HG03442 (cell line): ENCODE data around the gene HSD17B12.
A peak's percentile ranks its signal among the peaks of the same experiment; 100 is the strongest.

Experiments used
- ATAC-seq: cut with Tn5 transposase; IDR thresholded peaks from one replicate; pipeline ENCODE4 v1.9.1; 2021; ENCODE audit warnings: mild to moderate bottlenecking, moderate library complexity; ENCODE audit not compliant: unreplicated experiment

HSD17B12 gene

DNA sequence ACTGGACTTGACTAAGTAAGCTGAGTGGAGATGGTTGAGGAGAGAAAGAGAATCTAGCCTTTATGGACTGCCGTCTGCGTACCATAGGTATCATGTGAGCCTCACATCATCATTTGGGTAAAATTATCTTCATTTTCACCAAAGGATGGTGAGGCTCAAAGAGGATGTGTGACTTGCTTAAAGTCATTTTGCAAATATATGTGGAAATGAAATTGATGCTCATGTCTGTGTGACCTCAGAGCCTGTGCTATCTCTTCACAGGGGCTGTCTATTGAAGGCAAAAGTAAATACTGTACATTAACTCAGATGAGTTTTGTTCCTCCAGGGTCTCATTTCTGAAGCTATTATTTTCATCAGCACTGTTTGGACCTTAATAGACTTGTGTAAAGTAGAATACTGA, 116.8 kb downstream of the HSD17B12 start:
- ATAC-seq = no peak

DNA sequence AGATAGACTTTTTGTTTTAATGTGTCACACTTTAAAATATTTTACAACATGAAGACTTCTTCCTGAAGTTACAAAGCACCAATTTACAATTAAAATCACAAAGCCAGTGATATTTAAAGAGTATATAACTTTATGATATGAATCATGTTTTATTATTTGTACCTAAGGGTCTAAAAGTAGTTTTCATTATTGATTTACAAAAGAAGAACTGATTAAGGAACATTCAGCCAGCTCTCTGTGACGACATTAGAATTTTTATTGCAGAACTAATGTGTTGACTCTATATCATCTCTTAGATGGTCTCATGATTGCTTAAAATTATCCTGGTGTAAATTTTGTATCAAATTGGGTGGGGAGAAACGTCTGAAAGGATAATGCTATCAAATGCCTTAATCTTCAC, 117.3 kb downstream of the HSD17B12 start:
- ATAC-seq = no peak

DNA sequence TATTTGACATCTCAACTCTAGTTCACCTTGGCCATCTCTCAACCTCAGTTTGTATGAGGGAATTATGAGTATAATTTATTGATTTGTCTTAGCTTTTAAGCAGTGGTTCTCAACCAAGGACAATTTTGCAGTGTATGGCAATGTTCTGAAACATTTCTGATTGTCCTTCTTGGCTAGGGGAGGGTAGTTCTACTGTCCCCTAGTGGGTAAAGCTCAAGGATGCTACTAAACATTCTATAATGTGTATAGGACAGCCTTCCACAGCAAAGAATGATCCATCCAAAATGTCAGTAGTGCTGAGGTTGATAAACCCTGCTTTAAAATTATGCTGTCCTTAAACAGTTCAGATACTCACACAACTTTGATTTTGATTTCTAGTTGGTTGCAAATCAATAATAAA, 122.0 kb downstream of the HSD17B12 start:
- ATAC-seq = no peak

DNA sequence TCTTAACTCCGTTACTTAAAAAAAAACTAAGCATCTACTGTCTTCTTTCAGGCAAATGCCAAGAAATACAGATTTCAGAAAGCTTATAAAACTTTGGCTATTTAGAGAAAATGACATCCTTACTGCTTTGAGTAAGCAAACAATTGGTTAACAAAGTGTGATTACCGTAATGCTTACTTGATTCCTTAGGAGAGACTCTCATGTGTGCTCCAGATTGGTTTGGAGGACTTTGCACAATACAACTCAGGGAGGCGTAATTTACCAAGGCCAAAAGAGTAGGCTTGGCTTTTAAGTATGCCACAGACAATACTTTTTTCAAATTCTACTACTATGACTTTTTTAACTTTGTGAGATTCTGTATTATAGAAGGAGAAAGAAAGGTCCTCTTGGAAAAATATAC, 123.2 kb downstream of the HSD17B12 start:
- ATAC-seq = no peak

DNA sequence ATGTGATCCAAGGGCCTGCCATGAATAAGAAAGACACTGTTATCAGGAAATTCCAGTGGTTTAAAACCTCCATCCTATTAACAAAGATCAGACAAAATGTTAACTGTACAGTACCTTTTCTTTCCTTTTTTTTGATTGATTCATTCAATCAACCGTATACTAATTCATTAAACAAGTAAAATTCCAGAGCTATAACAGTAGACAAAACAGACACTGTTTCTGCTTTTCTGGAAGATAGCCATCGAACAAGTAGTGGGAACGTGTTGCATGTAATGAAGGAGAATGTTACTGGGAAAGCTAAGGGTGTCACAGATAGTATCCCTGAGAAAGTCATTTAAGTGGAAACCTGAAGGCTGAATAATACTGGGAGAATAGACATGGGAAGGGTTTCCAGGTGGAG, 126.4 kb downstream of the HSD17B12 start:
- ATAC-seq = no peak

DNA sequence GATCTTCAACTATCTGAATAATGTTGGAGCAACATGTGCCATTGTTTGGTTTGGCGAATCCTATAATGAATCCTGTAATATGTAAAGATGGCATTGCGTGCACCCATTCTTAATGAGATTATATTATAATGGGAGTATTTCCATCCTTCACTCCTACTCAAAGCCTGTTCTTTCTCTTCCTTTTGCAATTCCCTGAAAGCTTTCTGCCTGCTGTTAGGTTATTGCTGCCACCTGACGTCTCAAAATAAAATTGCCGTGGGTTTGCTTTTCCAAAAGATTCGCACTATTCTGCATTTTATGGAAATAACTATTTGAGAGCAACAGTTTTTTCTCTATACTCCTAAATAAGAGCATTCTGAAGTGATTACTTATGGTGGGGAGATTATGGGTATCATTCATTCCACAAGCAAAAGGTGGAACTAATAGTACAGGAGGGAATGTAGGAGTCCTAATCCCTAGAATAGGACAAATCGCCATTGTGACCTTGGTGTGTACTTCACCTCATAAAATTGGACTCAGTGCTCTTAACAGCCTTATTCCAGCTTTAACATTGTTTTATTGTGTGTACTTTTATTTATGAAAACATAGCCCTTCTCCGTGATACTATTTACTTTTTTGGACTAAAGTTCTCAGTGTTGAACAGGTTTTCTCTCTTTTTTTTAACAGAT, 130.5 kb downstream of the HSD17B12 start:
- no peak for ATAC-seq

DNA sequence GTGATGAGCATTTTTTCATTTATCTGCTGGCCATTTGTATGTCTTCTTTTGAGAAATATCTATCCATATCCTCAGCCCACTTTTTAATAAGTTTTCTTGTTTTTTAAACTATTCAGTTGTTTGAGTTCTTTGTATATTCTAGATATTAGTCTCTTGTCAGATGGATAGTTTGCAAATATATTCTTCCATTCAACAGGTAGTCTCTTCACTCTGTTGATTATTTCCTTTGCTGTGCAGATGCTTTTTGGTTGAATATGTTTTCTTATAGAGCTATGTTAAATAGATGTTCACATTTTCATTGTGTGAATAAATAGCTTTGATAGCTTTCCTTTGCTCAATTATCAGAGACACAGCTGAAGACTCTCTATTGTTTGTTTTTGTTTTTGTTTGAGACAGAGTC, 131.9 kb downstream of the HSD17B12 start:
- no peak for ATAC-seq

DNA sequence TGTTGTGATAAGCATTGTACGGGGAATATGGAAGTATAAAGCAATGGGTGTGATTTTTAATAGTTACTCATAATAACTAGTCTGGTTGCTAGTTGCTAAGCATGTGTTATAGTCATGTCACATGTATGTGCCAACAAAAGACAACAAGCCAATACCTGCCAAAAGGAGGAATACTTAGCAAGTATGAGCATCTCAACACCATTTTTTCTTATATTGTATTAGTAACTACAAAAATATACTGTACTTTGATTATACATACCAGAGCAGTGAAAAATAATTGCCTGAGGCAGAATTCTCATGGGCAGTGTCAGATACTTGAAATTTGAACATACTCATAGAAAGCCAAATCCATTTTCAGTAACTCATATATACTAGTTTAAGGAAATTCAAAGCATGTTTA, 137.7 kb downstream of the HSD17B12 start:
- no peak for ATAC-seq

DNA sequence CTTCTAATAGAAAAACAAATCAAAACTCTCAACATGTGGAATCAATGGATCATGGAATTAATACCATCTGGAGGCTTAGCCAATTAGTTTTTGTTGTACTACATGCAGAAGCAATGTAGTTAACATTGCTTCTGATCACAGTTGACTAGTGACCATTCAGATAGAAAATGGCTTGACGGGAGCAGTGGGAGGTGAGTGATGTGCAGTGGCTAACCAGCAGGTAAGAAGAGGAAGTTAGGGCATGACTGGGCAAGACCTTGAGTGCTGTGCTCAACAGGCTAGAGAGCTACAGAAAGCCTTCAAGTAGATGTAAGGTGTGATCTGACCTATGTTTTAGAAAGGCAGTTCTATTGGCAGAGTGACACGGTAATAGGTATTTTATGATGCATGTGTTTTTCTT, 139.4 kb downstream of the HSD17B12 start:
- no peak for ATAC-seq

DNA sequence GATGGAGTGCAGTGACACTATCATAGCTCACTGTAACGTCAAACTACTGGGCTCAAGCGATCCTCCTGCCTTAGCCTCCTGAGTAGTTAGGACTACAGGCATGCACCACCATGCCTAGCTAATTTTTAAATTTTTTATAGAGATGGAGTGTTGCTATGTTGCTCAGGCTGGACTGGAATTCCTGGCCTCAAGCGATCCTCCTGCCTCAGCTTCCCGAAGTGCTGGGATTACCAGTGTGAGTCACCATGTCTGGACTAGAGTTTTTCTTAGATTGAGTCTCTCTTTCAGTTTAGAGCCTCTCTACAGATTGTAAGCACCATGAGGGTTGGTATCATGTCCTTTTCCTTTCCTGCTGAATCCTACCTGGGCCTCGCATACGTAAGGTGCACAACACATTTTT, 142.8 kb downstream of the HSD17B12 start:
- ATAC-seq = no peak

DNA sequence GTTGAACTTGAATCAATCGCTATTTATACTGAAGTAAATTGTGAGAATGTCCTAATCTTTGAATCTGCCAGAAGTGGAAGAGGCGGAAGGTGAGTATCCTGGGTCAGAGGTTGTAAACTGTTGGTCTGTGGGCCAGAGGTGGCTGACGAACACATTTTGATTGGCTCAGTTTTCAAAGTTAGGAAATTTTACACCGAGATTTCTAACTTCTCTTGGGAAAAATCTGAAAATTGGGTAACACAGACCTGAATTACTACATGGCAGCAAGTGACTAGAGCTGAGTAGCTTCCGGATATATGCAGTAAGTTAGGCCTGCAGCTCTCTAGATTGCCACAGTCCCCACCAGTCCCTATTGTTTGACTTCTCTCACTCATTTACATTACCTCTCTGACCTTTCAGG, 143.3 kb downstream of the HSD17B12 start:
- ATAC-seq = no peak

DNA sequence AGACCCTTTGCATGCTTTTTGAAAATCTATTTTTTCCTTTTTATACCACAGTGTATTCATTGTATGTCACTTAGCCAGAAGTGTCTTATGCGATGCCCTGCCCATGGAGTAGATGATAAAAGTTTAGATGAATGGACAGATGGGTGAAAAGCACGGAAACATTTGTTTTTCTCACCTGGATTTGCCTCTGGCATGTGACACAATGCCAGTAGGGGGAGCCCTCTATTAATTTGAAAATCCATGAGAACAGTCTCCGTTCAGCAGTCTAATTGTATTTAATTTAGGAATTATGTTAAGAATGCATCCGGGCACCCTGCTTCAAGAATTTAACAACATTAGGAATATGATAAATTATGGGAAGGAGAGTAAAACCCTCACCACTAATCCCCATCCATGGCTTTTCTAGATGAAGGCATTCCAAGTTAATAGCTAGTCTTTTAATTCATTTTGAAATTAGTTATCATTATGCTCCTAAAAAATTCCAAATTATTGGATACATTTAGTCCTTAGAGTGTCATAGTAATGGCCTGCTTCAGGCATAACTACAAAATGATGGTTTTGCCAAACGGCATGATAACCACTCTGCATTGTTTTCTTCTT, 144.8 kb downstream of the HSD17B12 start:
- no peak for ATAC-seq

DNA sequence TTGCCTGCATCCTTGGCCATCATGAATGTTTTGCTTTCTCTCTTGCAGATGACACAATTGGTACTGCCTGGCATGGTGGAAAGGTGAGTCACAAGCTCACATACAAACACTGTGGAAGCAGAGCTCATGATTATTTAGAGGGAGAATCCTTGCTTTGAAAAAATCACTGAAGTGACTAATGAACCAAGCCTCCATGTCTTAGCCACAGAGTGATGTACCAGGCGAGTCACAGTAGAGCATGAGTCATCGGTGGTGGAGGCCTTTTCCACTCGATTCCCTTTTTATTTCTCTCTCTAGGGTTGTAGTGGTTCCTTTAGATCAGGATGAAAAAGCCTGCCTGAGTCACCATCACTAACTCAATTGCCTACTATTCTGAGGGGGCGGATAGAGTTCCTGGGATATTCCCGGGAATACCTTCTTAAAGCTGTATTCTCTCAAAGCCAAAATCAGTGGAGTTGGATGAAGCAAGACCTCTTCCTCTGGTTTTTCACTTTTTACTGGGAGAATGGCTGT, 150.4 kb downstream of the HSD17B12 start:
- peak; percentile 80 for ATAC-seq

DNA sequence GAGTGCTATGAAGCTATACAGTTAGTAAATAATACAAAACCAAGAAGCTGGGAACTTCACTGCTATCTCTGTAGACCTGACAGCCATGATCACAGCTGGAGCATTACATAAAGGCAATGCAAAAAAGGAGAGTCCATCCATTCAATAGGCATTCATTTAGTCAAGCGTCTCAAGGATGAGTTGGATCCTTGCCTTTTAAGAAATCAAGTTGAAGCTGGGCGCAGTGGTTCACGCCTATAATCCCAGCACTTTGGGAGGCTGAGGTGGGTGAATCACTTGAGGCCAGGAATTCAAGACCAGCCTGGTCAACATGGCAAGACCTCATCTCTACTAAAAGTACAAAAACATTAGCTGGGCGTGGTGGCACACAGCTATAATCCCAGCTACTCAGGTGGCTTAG, 152.0 kb downstream of the HSD17B12 start:
- no peak for ATAC-seq

DNA sequence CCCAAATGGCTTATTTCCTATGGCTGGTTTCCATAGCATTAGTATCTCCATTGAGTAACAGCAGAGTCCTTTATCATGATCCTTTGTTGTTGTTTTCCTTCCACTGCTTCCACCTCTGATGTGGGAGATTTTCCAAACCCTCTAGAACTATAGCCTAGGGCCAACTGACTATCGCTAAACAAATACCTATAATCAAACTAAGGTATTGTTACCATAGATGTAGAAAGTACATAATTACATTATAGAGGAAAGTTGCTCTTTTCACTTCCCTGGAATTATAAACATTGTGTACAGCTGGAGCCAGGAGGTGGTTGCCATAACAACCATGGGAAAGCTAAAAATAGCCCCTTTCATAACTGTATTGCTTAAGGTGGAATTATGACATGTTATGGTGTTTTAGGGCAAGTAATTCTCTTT, 153.1 kb downstream of the HSD17B12 start:
- no peak for ATAC-seq

DNA sequence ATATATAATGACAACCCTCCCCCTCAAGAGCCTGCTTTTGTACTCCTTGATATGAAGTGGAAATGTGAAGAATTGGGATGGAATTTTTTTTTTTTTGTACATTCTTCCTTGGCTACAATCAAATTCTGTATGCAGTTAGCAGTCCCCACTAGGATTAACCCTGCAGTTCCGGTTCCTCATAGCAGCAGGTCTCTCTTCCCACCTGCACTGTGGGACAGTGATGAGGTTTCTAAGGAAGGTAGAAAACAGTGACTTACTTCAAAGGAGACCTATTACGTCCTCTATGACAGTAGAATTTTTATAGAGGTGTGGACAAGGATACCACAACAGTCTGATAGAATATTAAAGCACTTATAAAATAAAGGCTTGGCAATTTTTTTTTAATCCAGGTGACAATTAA, 153.7 kb downstream of the HSD17B12 start:
- ATAC-seq = no peak

DNA sequence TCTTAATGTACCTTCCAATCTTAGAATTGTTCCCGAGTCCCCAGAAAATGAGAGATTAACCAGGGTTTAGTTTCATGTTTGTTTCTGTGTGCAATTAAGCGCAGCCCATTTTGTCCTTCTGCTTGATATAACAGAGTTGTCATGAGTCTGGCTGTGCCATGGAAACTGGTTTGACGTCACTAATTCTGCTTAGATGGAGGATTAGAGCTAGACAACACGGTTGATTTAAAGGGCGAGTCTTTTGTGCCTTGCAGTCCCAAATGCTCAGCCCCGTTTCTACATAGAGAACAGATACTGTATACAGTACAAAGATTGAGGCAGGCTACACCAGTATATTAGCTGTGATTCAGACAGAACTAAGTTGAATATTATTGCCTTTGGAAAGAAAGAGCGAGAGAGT, 154.6 kb downstream of the HSD17B12 start:
- ATAC-seq = no peak

DNA sequence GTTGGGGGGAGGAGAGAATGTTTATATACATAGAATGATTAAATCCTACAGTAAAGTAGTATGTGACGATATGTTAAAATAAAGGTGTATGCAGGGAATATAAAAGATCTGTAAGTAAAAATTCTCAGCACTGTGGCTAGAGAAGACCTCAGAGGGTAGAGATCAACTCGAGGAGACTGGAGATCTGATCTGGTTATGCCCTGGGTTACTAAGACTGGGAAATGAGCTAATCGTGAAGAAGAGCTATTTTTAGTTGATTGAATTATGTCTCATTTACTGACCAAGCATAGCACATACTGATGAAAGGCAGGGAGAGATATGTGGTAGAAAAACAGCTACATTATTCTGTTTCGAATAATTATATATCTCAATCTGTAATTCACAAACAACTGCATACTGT, 157.3 kb downstream of the HSD17B12 start:
- no peak for ATAC-seq

DNA sequence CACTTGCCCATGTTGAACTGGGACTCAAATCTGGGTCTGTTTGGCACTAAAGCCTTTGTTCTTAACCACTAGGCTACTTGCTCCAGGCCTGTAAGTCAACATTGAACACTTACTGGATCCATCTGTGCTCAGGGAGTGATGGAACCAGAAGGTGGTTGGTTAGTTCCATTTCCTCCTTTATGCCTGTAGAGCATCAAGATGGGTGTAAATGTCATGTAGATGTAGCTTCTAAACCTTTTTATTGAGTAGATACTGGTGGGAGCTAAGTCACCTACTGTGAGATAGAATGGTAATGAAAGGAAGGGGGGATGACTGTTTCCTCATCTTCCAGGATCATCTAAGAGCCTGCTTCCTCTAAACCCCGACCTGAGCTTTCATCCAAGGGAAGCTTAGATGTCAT, 161.5 kb downstream of the HSD17B12 start:
- no peak for ATAC-seq

DNA sequence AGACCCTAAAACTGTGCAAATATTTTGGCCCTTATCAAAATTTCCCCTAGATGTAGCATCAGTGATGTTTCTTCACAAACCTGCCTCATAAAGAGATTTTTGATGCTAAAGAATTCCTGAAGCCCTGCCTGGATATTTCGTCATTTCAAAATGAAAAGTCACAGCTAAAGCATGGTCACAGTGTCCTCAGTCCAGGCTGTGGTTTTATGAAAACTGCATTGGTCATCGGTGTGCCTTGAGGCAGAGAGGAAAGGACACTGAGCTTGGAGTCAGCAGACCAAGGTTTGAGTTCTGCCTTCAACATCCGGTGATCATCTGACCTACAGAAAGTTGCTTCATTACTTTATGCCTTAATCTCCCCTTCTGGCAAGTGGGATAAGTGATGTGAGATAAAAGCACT, 165.3 kb downstream of the HSD17B12 start:
- no peak for ATAC-seq

DNA sequence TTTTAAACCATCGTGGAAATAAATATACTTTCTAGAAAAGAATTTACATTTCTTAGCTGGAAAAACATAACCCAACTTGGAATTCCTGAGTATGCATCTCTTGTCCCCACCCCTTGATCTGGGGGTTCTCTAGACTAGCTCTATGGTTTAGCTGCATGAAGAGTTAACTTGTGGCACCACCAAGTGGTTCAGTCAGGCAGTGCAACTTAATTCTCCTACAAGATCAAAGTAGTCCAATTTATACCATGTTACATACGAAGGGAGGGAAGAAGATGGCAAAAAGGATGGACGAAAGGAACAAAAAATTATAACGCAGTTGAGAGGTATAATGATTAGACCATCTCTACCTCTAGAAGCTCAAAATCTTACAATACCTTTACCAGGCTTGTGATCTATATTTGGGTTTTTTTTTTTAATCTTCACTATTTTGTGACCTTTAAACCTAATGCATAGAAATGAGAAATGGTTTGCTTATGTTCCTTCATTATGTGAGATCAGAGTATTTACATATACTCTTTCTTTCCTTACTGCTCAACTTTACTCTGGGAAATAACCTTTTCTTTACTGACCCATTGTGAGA, 171.6 kb downstream of the HSD17B12 start:
- ATAC-seq = peak; percentile 69

DNA sequence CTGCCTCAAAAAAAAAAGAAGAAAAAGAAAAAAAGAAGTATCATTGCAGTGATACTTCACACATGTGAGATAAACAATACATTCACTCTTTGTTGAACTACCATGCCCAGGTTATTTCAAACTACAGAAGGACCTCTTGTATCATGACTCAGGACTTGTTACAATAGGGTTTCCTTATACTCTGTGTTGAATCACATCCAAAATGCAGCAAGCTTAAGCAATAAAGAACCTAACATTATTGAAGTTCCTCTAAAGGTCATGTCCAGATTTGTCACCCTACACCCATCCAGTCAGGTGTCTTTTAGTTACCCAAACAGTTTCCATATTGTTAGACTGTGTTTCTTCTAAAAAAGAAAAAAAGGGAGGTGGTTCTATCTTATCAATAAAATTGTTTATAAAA, 173.2 kb downstream of the HSD17B12 start:
- ATAC-seq = no peak
